Upper lobe of right lung (tissue), 1 donor: ENCODE data around the gene ESCO1. TPM values are rescaled to one million over a fixed set of nuclear protein-coding genes. Genes with fewer than 3 reads are reported as not detected.
"Not testable (repeated sequence)": the region's sequence is repeated elsewhere in the genome, so short reads cannot be mapped to it uniquely, and the experiment has no call there.

Source experiments
- ATAC-seq: fragments of 200-7000 bp; cut with Tn5 transposase; one replicate; pipeline ENCODE4 v1.9.1; 2020; ENCODE audit warnings: mild to moderate bottlenecking, moderate library complexity
- DNase-seq: peaks from one replicate; pipeline ENCODE4 v3.0.0-alpha.2; 2020
- H3K27ac ChIP-seq: fragments of 200-600 bp; one replicate; pipeline ENCODE4 v1.8.0; 2022
- H3K27me3 ChIP-seq: fragments of 200-600 bp; one replicate; pipeline ENCODE4 v1.8.0; 2022; ENCODE audit warnings: mild to moderate bottlenecking
- H3K36me3 ChIP-seq: fragments of 200-600 bp; one replicate; pipeline ENCODE4 v1.8.0; 2022
- H3K4me1 ChIP-seq: fragments of 200-600 bp; one replicate; pipeline ENCODE4 v1.8.0; 2022
- H3K4me3 ChIP-seq: fragments of 200-600 bp; one replicate; pipeline ENCODE4 v1.8.0; 2022; ENCODE audit warnings: mild to moderate bottlenecking
- H3K9me3 ChIP-seq: fragments of 200-600 bp; one replicate; pipeline ENCODE4 v1.8.0; 2022
- intact Hi-C: fragments of 100-400 bp; cut with DNase I; formaldehyde crosslinking; loops from one replicate; pipeline ENCODE4 v1.11.0; 2022
- long read RNA-seq: library from polyadenylated mRNA; unstranded; transcript quantifications from one replicate; pipeline ENCODE4 v2.0.0, GENCODE V29; 2021
- total RNA-seq: library from RNA; stranded (reverse); fragmentation: NEBNext Ultra II Directional; extraction: Animal tissue kit (Norgen Biotek cat#: 25700); gene quantifications from one replicate; pipeline ENCODE4 v1.2.1, GENCODE V29; 2021
- TF ChIP-seq, protein P1 (sequence below): fragments of 200-600 bp; IDR thresholded peaks from one replicate; pipeline ENCODE4 v1.8.0; 2022; ENCODE audit warnings: antibody characterized with exemption
- donor health status: DM: no; HTN: yes; CAD: no; lungs with severe emphysema.

ESCO1 gene
- 15.4 TPM for total RNA-seq
- long read RNA-seq, full-length matches to known transcripts: 18 of 29 reads
- long read RNA-seq, partial matches to known transcripts: 5 of 29 reads
- long read RNA-seq, other reads (novel, unspliced or antisense): 6 of 29 reads

DNA sequence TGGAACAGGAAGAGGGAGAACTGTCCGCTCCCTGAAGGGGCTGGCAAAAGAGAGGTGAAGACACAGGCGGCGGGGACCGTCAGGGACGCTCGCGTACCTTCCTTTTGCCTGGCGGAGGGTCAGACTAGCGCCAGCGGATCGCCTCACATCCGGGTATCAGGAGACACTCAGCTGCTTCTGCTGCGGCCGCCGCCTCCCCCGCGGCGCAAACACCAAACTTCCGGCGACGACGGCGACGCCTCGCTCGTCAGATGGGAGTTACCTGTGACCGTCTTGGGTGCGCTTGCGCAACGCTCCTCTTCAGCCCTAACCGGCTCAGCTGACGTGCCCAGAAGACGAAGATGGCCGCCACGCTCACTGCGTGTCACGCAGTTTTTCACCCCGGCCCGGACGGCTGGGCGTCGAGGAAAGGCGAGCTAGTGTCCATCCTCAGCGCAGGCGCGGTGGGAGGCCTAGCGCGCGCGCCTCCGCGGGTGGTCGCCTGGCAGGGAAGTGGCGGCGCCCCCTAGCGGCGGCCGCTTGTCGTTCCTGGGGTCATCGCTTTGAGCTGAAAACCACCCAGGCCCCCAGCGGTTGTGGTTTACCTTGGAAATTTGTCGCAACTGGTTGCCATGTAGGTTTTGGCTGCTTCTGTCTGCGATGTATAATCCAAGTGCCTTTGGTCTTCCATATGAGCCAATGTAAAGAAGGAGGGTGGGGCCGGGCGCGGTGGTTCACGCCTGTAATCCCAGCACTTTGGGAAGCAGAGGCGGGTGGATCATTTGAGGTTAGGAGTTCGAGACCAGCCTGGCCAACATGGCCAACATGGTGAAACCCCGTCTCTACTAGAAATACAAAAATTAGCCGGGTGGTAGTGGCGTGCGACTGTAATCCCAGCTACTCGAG is at the start of gene ESCO1:
Gene ESCO1 (minus strand): TSS at position 179 of the 885 bp plus-strand sequence. CDS start 25,861 bp downstream, outside the sequence.
- peak within 1 kb of the TSS; percentile 98 for H3K27ac ChIP-seq
- ATAC-seq (peak; percentile 95), DNase-seq (peak; percentile 99)
- TF ChIP-seq, protein P1, sequence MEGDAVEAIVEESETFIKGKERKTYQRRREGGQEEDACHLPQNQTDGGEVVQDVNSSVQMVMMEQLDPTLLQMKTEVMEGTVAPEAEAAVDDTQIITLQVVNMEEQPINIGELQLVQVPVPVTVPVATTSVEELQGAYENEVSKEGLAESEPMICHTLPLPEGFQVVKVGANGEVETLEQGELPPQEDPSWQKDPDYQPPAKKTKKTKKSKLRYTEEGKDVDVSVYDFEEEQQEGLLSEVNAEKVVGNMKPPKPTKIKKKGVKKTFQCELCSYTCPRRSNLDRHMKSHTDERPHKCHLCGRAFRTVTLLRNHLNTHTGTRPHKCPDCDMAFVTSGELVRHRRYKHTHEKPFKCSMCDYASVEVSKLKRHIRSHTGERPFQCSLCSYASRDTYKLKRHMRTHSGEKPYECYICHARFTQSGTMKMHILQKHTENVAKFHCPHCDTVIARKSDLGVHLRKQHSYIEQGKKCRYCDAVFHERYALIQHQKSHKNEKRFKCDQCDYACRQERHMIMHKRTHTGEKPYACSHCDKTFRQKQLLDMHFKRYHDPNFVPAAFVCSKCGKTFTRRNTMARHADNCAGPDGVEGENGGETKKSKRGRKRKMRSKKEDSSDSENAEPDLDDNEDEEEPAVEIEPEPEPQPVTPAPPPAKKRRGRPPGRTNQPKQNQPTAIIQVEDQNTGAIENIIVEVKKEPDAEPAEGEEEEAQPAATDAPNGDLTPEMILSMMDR: peak; percentile 99
- no peaks in the 10 kb centered on the region for H3K36me3 ChIP-seq
- H3K27me3 ChIP-seq: no peaks in the 10 kb centered on the region
- peak within 1 kb of the TSS; percentile 91 for H3K4me3 ChIP-seq
- H3K9me3 ChIP-seq: no peaks in the 10 kb centered on the region
- H3K4me1 ChIP-seq: peaks cover 20% of the 10 kb centered on the region
- intact Hi-C loops: no loop called here

DNA sequence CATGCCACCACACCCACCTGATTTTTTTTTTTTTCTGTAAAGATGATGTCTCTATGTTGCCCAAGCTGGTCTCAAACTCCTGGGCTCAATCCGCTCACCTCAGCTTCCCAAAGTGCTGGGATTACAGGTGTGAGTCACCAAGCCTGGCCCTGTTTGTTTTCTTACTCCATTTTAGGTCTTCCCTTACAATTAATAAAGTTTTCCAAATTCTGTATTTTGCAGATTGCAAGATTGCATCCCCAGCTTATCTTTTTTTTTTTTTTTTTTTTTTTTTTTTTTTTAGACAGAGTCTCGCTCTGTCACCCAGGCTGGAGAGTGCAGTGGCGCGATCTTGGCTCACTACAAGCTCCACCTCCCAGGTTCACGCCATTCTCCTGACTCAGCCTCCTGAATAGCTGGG is 39.9 kb upstream of the ESCO1 start:
- H3K4me3 ChIP-seq, DNase-seq, H3K4me1 ChIP-seq, intact Hi-C loops, H3K36me3 ChIP-seq, H3K27me3 ChIP-seq, H3K27ac ChIP-seq, H3K9me3 ChIP-seq, ATAC-seq: not testable (repeated sequence)

- no peaks in the 10 kb centered on the region for H3K9me3 ChIP-seq
- TF ChIP-seq, protein P1: no peak
- H3K27me3 ChIP-seq: no peaks in the 10 kb centered on the region
- no peaks in the 10 kb centered on the region for H3K36me3 ChIP-seq
- H3K27ac ChIP-seq: no peak overlapping the region
- intact Hi-C loops: no loop called here
- no peaks in the 10 kb centered on the region for H3K4me1 ChIP-seq
- no peak for ATAC-seq
- H3K4me3 ChIP-seq: no peak overlapping the region
- no peak for DNase-seq
Observed at GRCh38 chr18:21638822-21639221, 38.3 kb upstream of the ESCO1 start.

- Histone ChIP-seq H3K4me3 (no peak overlapping the region), H3K4me1 (no peaks in the 10 kb centered on the region), H3K27me3 (no peaks in the 10 kb centered on the region), H3K9me3 (no peaks in the 10 kb centered on the region), H3K36me3 (peaks cover 2% of the 10 kb centered on the region), H3K27ac (no peak overlapping the region)
- TF ChIP-seq, protein P1: no peak
- ATAC-seq: no peak
- intact Hi-C loops: no loop called here
- no peak for DNase-seq
Observed at GRCh38 chr18:21636769-21637168, 36.3 kb upstream of the ESCO1 start.

GRCh38 chr18:21634588-21635199 is 34.2 kb upstream of the ESCO1 start:
- DNase-seq (no peak), ATAC-seq (no peak)
- H3K27me3 ChIP-seq: no peaks in the 10 kb centered on the region
- peaks cover 22% of the 10 kb centered on the region for H3K36me3 ChIP-seq
- intact Hi-C loops: no loop called here
- no peak overlapping the region for H3K4me3 ChIP-seq
- H3K27ac ChIP-seq: no peak overlapping the region
- TF ChIP-seq, protein P1: no peak
- H3K9me3 ChIP-seq: no peaks in the 10 kb centered on the region
- H3K4me1 ChIP-seq: no peaks in the 10 kb centered on the region

GRCh38 chr18:21632393-21632792 is 31.9 kb upstream of the ESCO1 start:
- TF ChIP-seq, protein P1: no peak
- H3K27me3 ChIP-seq: no peaks in the 10 kb centered on the region
- DNase-seq (no peak), ATAC-seq (no peak)
- intact Hi-C loops: no loop called here
- H3K4me3 ChIP-seq: no peak overlapping the region
- no peaks in the 10 kb centered on the region for H3K4me1 ChIP-seq
- no peaks in the 10 kb centered on the region for H3K9me3 ChIP-seq
- H3K27ac ChIP-seq: no peak overlapping the region
- H3K36me3 ChIP-seq: peaks cover 45% of the 10 kb centered on the region
